IMR-90 (cell line): Measurements from ENCODE around the gene DENND1C. TPM values are rescaled to one million over a fixed set of nuclear protein-coding genes. Genes with fewer than 3 reads are reported as not detected.

Experiments used
- ATAC-seq: fragments of 200-7000 bp; cut with Tn5 transposase; 2 replicates; pipeline ENCODE4 v1.9.1; 2020; ENCODE audit warnings: low read depth, mild to moderate bottlenecking, moderate library complexity
- BruUV-seq: library from RNA; stranded (reverse); fragments of 400-500 nt; replicated peaks from 2 replicates; lab custom pipeline; 2021; lab: Mats Ljungman, UMichigan
- CTCF ChIA-PET: fragments of 300-600 bp; formaldehyde crosslinking; extraction: SDS; loops from one replicate; lab custom pipeline; 2021; ENCODE audit warnings: antibody characterized with exemption; lab: Yijun Ruan, JAX
- POLR2A ChIA-PET: fragments of 300-600 bp; sonication (Branson Sonifier 250); formaldehyde crosslinking; loops from one replicate; lab custom pipeline; 2022; ENCODE audit warnings: antibody characterized with exemption; ENCODE audit not compliant: unreplicated experiment; lab: Charles Lee
- DNase-seq: peaks from one replicate; pipeline ENCODE4 v3.0.0; 2013
- H2AFZ ChIP-seq: replicated peaks from 2 replicates; pipeline ENCODE3; 2013; ENCODE audit warnings: low read length, mild to moderate bottlenecking; ENCODE audit not compliant: poor library complexity
- H2AK5ac ChIP-seq: 2 replicates; pipeline ENCODE4 v1.6.1; 2013; ENCODE audit warnings: low read depth, low read length, inconsistent platforms
- H2AK9ac ChIP-seq: replicated peaks from 2 replicates; pipeline ENCODE3; 2013; ENCODE audit warnings: mild to moderate bottlenecking, low read depth, low read length, moderate library complexity; ENCODE audit not compliant: poor library complexity
- H2BK120ac ChIP-seq: 2 replicates; pipeline ENCODE4 v1.6.1; 2013; ENCODE audit warnings: low read depth, low read length, inconsistent platforms
- H2BK15ac ChIP-seq: 3 replicates; pipeline ENCODE4 v1.6.1; 2013; ENCODE audit warnings: low read depth, low read length, inconsistent platforms
- H2BK20ac ChIP-seq: 2 replicates; pipeline ENCODE4 v1.6.1; 2013; ENCODE audit warnings: low read depth, mild to moderate bottlenecking, inconsistent platforms, low read length, moderate library complexity
- H2BK5ac ChIP-seq: 2 replicates; pipeline ENCODE4 v1.6.1; 2013; ENCODE audit warnings: mild to moderate bottlenecking, low read depth, low read length, inconsistent platforms; ENCODE audit not compliant: poor library complexity, severe bottlenecking
- H3K14ac ChIP-seq: replicated peaks from 2 replicates; pipeline ENCODE4 v1.6.1; 2013; ENCODE audit warnings: low read depth, low read length, inconsistent platforms
- H3K18ac ChIP-seq: 2 replicates; pipeline ENCODE4 v1.6.1; 2013; ENCODE audit warnings: low read depth, low read length, control low read depth
- H3K23ac ChIP-seq: 2 replicates; pipeline ENCODE4 v1.6.1; 2013; ENCODE audit warnings: low read depth, low read length, inconsistent platforms
- H3K27ac ChIP-seq: 2 replicates; pipeline ENCODE4 v1.5.1; 2013; ENCODE audit warnings: mild to moderate bottlenecking, control low read depth, low read length; ENCODE audit not compliant: insufficient read depth
- H3K27me3 ChIP-seq: 2 replicates; pipeline ENCODE4 v1.6.1; 2013; ENCODE audit warnings: low read length; ENCODE audit not compliant: control insufficient read depth, insufficient read depth
- H3K36me3 ChIP-seq: 2 replicates; pipeline ENCODE4 v1.6.1; 2013; ENCODE audit warnings: low read length, mixed read lengths; ENCODE audit not compliant: control insufficient read depth, insufficient read depth
- H3K4ac ChIP-seq: 2 replicates; pipeline ENCODE4 v1.6.1; 2013; ENCODE audit warnings: low read depth, low read length, inconsistent platforms
- H3K4me1 ChIP-seq: 2 replicates; pipeline ENCODE4 v1.6.1; 2013; ENCODE audit warnings: low read length, mixed read lengths; ENCODE audit not compliant: control insufficient read depth, insufficient read depth
- H3K4me2 ChIP-seq: 2 replicates; pipeline ENCODE4 v1.6.1; 2013; ENCODE audit warnings: low read depth, mild to moderate bottlenecking, control low read depth, low read length, moderate library complexity
- H3K4me3 ChIP-seq: 2 replicates; pipeline ENCODE4 v1.5.1; 2013; ENCODE audit warnings: low read depth, mild to moderate bottlenecking, control low read depth, low read length, moderate library complexity; ENCODE audit not compliant: insufficient read depth
- H3K56ac ChIP-seq: 2 replicates; pipeline ENCODE4 v1.6.1; 2013; ENCODE audit warnings: low read length, inconsistent platforms; ENCODE audit not compliant: insufficient read depth; ENCODE audit errors: extremely low read depth
- H3K79me1 ChIP-seq, 2 experiments: 2 replicates each; pipeline ENCODE4 v1.6.1; 2013; ENCODE audit warnings: low read length in 2 of 2, inconsistent platforms in 1 of 2, low read depth in 1 of 2
- H3K9ac ChIP-seq: 2 replicates; pipeline ENCODE4 v1.6.1; 2013; ENCODE audit warnings: low read depth, low read length, control low read depth
- H3K9me1 ChIP-seq: 2 replicates; pipeline ENCODE4 v1.6.1; 2013; ENCODE audit warnings: low read length, inconsistent platforms; ENCODE audit not compliant: insufficient read depth
- H3K9me3 ChIP-seq: 2 replicates; pipeline ENCODE4 v1.6.1; 2013; ENCODE audit warnings: low read length; ENCODE audit not compliant: control insufficient read depth, insufficient read depth
- H4K20me1 ChIP-seq: 2 replicates; pipeline ENCODE4 v1.6.1; 2013; ENCODE audit warnings: low read length, inconsistent platforms; ENCODE audit not compliant: insufficient read depth
- H4K5ac ChIP-seq: 2 replicates; pipeline ENCODE4 v1.6.1; 2013; ENCODE audit warnings: mild to moderate bottlenecking, low read depth, low read length, control low read depth
- H4K8ac ChIP-seq, 2 experiments: 2 replicates each; pipeline ENCODE4 v1.6.1; 2013; ENCODE audit warnings: low read depth in 2 of 2, low read length in 2 of 2, control low read depth in 1 of 2, inconsistent platforms in 1 of 2
- H4K91ac ChIP-seq: 2 replicates; pipeline ENCODE4 v1.6.1; 2013; ENCODE audit warnings: low read depth, low read length, inconsistent platforms; ENCODE audit not compliant: insufficient read depth
- BHLHE40 ChIP-seq: fragments of 150-350 bp; IDR thresholded peaks from 2 replicates; pipeline ENCODE4 v1.6.1; 2016; ENCODE audit warnings: mild to moderate bottlenecking, low read depth, low read length
- CEBPB ChIP-seq: IDR thresholded peaks from 2 replicates; pipeline ENCODE4 v1.6.1; 2012; ENCODE audit warnings: low read depth, low read length, improper control_type of control experiment
- CHD1 ChIP-seq: IDR thresholded peaks from 2 replicates; pipeline ENCODE4 v1.6.1; 2012; ENCODE audit warnings: low read depth, low read length, improper control_type of control experiment
- FOS ChIP-seq: fragments of 150-350 bp; IDR thresholded peaks from 2 replicates; pipeline ENCODE4 v1.6.1; 2016; ENCODE audit warnings: low read depth, low read length
- MAFK ChIP-seq: IDR thresholded peaks from 2 replicates; pipeline ENCODE4 v1.6.1; 2012; ENCODE audit warnings: low read depth, low read length, improper control_type of control experiment
- MAZ ChIP-seq: IDR thresholded peaks from 2 replicates; pipeline ENCODE4 v1.6.1; 2012; ENCODE audit warnings: low read depth, mild to moderate bottlenecking, low read length, improper control_type of control experiment, moderate library complexity, borderline replicate concordance
- MXI1 ChIP-seq: IDR thresholded peaks from 2 replicates; pipeline ENCODE4 v1.6.1; 2012; ENCODE audit warnings: low read depth, mild to moderate bottlenecking, low read length, moderate library complexity, borderline replicate concordance
- NFE2L2 ChIP-seq: fragments of 150-350 bp; IDR thresholded peaks from 2 replicates; pipeline ENCODE4 v1.6.1; 2016; ENCODE audit warnings: low read depth, mild to moderate bottlenecking, low read length
- POLR2A ChIP-seq: IDR thresholded peaks from 2 replicates; pipeline ENCODE4 v1.6.1; 2012; ENCODE audit warnings: mild to moderate bottlenecking, low read depth, low read length
- RAD21 ChIP-seq: IDR thresholded peaks from 2 replicates; pipeline ENCODE4 v1.6.1; 2012; ENCODE audit warnings: low read length, improper control_type of control experiment
- RCOR1 ChIP-seq: IDR thresholded peaks from 2 replicates; pipeline ENCODE4 v1.6.1; 2012; ENCODE audit warnings: mild to moderate bottlenecking, low read length, improper control_type of control experiment; ENCODE audit not compliant: insufficient replicate concordance
- RFX5 ChIP-seq: IDR thresholded peaks from 2 replicates; pipeline ENCODE4 v1.8.0; 2012; ENCODE audit warnings: low read depth, mild to moderate bottlenecking, low read length, moderate library complexity
- SMC3 ChIP-seq: fragments of 150-350 bp; IDR thresholded peaks from 2 replicates; pipeline ENCODE4 v1.6.1; 2016; ENCODE audit warnings: low read depth, mild to moderate bottlenecking, antibody characterized with exemption, low read length, moderate library complexity
- WGBS, 2 experiments: methylation state at CpG; one replicate each; pipeline versions ENCODE4 v1.1.5 to v1.1.7; 2013; ENCODE audit warnings: missing lambda C conversion rate in 2 of 2; ENCODE audit not compliant: insufficient read length in 1 of 2; ENCODE audit errors: extremely low coverage in 2 of 2; 5-methylcytosine and 5-hydroxymethylcytosine counted together
- dilution Hi-C: fragments of 300-500 bp; cut with HindIII; formaldehyde crosslinking; loops from one replicate; pipeline ENCODE4 v1.14.3; 2018; ENCODE audit warnings: low sequenced_read_pairs; ENCODE audit not compliant: unreplicated experiment
- in situ Hi-C: fragments of 300-500 bp; cut with MboI; formaldehyde crosslinking; loops from 3 replicates; pipeline ENCODE4 v1.14.3; 2019; ENCODE audit warnings: low sequenced_read_pairs, inconsistent platforms, mixed read lengths
- intact Hi-C: fragments of 100-400 bp; cut with micrococcal nuclease; formaldehyde crosslinking; loops from 2 replicates; pipeline ENCODE4 v1.10.0; 2022
- polyA plus RNA-seq, 3 experiments: library from polyadenylated mRNA; depleted of rRNA; stranded (reverse); fragments of >200 nt; gene quantifications; 2 replicates each; pipeline ENCODE4 v1.2.3, GENCODE V29; 2012; ENCODE audit warnings: low replicate concordance in 1 of 3
- total RNA-seq: library from RNA; depleted of rRNA; stranded (reverse); fragments of >200 nt; gene quantifications from 2 replicates; pipeline ENCODE4 v1.2.3, GENCODE V29; 2012
- TF ChIP-seq, protein P1 (sequence below): fragments of 150-350 bp; IDR thresholded peaks from 2 replicates; pipeline ENCODE4 v1.6.1; 2016; ENCODE audit warnings: low read depth, mild to moderate bottlenecking, low read length, moderate library complexity, borderline replicate concordance
- TF ChIP-seq, protein P2 (sequence below): fragments of 150-350 bp; IDR thresholded peaks from 2 replicates; pipeline ENCODE4 v1.6.1; 2017; ENCODE audit warnings: mild to moderate bottlenecking, antibody characterized with exemption, low read length, low read depth
- TF ChIP-seq, protein P3 (sequence below): conservative IDR thresholded peaks from 2 replicates; pipeline ENCODE4 v1.5.1; 2012; ENCODE audit warnings: mild to moderate bottlenecking, low read depth, low read length, improper control_type of control experiment

DENND1C gene
- total and polyA plus RNA-seq, 2 of the 4 experiments (the other 2 are of a cell fraction), result not detected

DNA sequence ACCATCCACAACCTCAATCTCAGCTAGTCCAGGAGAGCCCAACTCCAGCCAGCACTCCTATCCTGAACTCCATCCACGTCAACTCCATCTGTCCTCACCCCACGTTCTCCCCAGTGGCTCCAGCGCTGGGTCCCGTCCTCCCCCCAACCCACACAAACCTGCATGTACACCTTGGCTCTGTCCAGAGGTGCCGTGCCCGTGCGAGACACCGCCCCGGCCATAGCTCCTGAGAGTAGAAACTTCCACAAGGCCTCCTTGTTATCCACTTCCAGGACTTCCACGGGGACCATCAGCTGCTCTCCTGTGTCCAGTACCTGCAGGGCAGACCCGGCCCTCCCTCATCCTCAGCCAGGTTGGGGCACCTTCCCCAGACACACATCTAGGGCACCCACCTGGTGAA, 49.7 kb downstream of the DENND1C start:
- no peak overlapping the region for H3K56ac ChIP-seq
- no peak overlapping the region for H3K4me2 ChIP-seq
- H3K4me1 ChIP-seq, result no peaks in the 10 kb centered on the region
- no peaks in the 10 kb centered on the region for H3K9me1 ChIP-seq
- no peak overlapping the region for H3K4ac ChIP-seq
- ATAC-seq (no peak), DNase-seq (no peak)
- H4K20me1 ChIP-seq, result no peaks in the 10 kb centered on the region
- H3K27ac ChIP-seq, result no peak overlapping the region
- BruUV-seq, result no TSS peak
- no peak overlapping the region for H4K91ac ChIP-seq
- in situ Hi-C loops, result no loop called here
- no peak overlapping the region for H2BK5ac ChIP-seq
- H2AFZ ChIP-seq, result no peak overlapping the region
- ChIA-PET POLR2A (no interaction called here), CTCF (no interaction called here)
- H3K79me1 ChIP-seq, result no peaks in the 10 kb centered on the region
- H2AK9ac ChIP-seq, result no peak overlapping the region
- H2AK5ac ChIP-seq, result no peak overlapping the region
- no peak overlapping the region for H3K23ac ChIP-seq
- H3K36me3 ChIP-seq, result no peaks in the 10 kb centered on the region
- H2BK15ac ChIP-seq, result no peak overlapping the region
- H3K27me3 ChIP-seq, result peaks cover 8% of the 10 kb centered on the region; the same call in 1 of the 2 replicates
- no peak overlapping the region for H3K18ac ChIP-seq
- intact Hi-C loops, result no loop called here
- H3K4me3 ChIP-seq, result no peak overlapping the region
- WGBS, 2 experiments, result 84% methylated on average over 9 of the region's 11 CpGs; no CpG with 5 or more reads in 1 of the 2 experiments
- dilution Hi-C loops, result no loop called here
- no peak overlapping the region for H2BK120ac ChIP-seq
- no peak overlapping the region for H3K14ac ChIP-seq
- no peak overlapping the region for H3K9ac ChIP-seq
- no peak overlapping the region for H4K8ac ChIP-seq
- TF ChIP-seq POLR2A (no peak), NFE2L2 (no peak), MXI1 (no peak), SMC3 (no peak), RAD21 (no peak), CHD1 (no peak), CEBPB (no peak), BHLHE40 (no peak), FOS (no peak), MAFK (no peak), MAZ (no peak), RCOR1 (no peak), RFX5 (no peak)
- TF ChIP-seq, protein P1, sequence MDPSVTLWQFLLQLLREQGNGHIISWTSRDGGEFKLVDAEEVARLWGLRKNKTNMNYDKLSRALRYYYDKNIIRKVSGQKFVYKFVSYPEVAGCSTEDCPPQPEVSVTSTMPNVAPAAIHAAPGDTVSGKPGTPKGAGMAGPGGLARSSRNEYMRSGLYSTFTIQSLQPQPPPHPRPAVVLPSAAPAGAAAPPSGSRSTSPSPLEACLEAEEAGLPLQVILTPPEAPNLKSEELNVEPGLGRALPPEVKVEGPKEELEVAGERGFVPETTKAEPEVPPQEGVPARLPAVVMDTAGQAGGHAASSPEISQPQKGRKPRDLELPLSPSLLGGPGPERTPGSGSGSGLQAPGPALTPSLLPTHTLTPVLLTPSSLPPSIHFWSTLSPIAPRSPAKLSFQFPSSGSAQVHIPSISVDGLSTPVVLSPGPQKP, result no peak
- TF ChIP-seq, protein P2, sequence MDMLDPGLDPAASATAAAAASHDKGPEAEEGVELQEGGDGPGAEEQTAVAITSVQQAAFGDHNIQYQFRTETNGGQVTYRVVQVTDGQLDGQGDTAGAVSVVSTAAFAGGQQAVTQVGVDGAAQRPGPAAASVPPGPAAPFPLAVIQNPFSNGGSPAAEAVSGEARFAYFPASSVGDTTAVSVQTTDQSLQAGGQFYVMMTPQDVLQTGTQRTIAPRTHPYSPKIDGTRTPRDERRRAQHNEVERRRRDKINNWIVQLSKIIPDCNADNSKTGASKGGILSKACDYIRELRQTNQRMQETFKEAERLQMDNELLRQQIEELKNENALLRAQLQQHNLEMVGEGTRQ, result no peak
- TF ChIP-seq, protein P3, sequence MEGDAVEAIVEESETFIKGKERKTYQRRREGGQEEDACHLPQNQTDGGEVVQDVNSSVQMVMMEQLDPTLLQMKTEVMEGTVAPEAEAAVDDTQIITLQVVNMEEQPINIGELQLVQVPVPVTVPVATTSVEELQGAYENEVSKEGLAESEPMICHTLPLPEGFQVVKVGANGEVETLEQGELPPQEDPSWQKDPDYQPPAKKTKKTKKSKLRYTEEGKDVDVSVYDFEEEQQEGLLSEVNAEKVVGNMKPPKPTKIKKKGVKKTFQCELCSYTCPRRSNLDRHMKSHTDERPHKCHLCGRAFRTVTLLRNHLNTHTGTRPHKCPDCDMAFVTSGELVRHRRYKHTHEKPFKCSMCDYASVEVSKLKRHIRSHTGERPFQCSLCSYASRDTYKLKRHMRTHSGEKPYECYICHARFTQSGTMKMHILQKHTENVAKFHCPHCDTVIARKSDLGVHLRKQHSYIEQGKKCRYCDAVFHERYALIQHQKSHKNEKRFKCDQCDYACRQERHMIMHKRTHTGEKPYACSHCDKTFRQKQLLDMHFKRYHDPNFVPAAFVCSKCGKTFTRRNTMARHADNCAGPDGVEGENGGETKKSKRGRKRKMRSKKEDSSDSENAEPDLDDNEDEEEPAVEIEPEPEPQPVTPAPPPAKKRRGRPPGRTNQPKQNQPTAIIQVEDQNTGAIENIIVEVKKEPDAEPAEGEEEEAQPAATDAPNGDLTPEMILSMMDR, result no peak
- H2BK20ac ChIP-seq, result no peak overlapping the region
- no peaks in the 10 kb centered on the region for H3K9me3 ChIP-seq
- no peak overlapping the region for H4K5ac ChIP-seq
